Activated naive CD4-positive, alpha-beta T cell treated with anti-CD3 and anti-CD28 coated beads for 36 hours (primary cell): ENCODE results near the gene ACYP2. TPM values are rescaled to one million over a fixed set of nuclear protein-coding genes. Genes with fewer than 3 reads are reported as not detected.

Experiments
- CTCF ChIA-PET: fragments of 350-600 bp; sonication (Branson Sonifier 250); formaldehyde crosslinking; loops from one replicate; lab custom pipeline; 2021; ENCODE audit warnings: antibody characterized with exemption; lab: Charles Lee
- DNase-seq: peaks from one replicate; pipeline ENCODE4 v3.0.0-alpha.2; 2020
- H3K27ac Mint-ChIP-seq: one replicate; pipeline ENCODE4 v1.8.0; 2021; ENCODE audit warnings: mild to moderate bottlenecking, mixed read lengths
- H3K27me3 Mint-ChIP-seq: one replicate; pipeline ENCODE4 v1.8.0; 2021; ENCODE audit warnings: low read depth, mixed read lengths
- H3K36me3 Mint-ChIP-seq: one replicate; pipeline ENCODE4 v1.8.0; 2021; ENCODE audit warnings: low read depth, mixed read lengths
- H3K4me1 Mint-ChIP-seq: one replicate; pipeline ENCODE4 v1.8.0; 2021; ENCODE audit warnings: low read depth, mixed read lengths
- H3K4me3 Mint-ChIP-seq: one replicate; pipeline ENCODE4 v1.8.0; 2021; ENCODE audit warnings: mild to moderate bottlenecking, moderate library complexity, mixed read lengths
- H3K9me3 Mint-ChIP-seq: one replicate; pipeline ENCODE4 v1.8.0; 2021; ENCODE audit warnings: mixed read lengths
- intact Hi-C: fragments of 100-400 bp; cut with micrococcal nuclease; formaldehyde crosslinking; loops from one replicate; pipeline ENCODE4 v1.15.1; 2023
- total RNA-seq, 2 experiments: library from RNA; stranded (reverse); gene quantifications; one replicate each; pipeline ENCODE4 v1.2.3, GENCODE V29; 2021

ACYP2 gene
- total RNA-seq, 2 experiments from 2014 or later = 6.8 to 7.3 TPM

DNA sequence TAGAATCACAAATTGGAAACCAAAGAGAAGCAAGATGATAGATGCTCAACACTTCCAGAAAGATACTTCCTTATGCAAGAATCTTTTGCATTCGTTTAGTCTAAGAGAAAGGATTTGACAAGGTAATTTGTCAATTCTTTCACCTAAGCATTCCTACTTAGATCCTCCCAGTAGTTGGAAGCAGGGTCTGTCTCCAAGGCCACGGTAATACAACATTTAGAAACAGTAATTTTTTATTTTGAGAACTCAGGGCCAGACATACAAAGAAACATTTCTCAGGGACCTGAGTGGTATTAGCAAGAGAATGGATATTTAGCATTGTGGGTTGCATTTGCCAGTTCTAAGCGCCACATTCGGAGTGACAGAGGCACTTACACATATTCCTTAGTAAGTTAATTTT lies 68.6 kb downstream of the ACYP2 start:
- Mint-ChIP-seq H3K4me1 (no peaks in the 10 kb centered on the region), H3K9me3 (no peaks in the 10 kb centered on the region), H3K36me3 (peaks cover 4% of the 10 kb centered on the region), H3K27ac (no peak overlapping the region), H3K4me3 (no peak overlapping the region), H3K27me3 (no peaks in the 10 kb centered on the region)
- intact Hi-C loops = no loop called here
- CTCF ChIA-PET = no interaction called here
- no peak for DNase-seq

GRCh38 chr2:54185105-54185504 lies 69.7 kb downstream of the ACYP2 start:
- intact Hi-C loops = no loop called here
- CTCF ChIA-PET = interaction anchor here (0.5 kb wide), 1 partner anchor 134 kb away, joined by 3 read pairs; no protein-coding TSS in a partner anchor
- peaks cover 4% of the 10 kb centered on the region for H3K36me3 Mint-ChIP-seq
- no peak overlapping the region for H3K27ac Mint-ChIP-seq
- H3K9me3 Mint-ChIP-seq = no peaks in the 10 kb centered on the region
- H3K27me3 Mint-ChIP-seq = no peaks in the 10 kb centered on the region
- H3K4me1 Mint-ChIP-seq = no peaks in the 10 kb centered on the region
- no peak overlapping the region for H3K4me3 Mint-ChIP-seq
- DNase-seq = no peak

DNA sequence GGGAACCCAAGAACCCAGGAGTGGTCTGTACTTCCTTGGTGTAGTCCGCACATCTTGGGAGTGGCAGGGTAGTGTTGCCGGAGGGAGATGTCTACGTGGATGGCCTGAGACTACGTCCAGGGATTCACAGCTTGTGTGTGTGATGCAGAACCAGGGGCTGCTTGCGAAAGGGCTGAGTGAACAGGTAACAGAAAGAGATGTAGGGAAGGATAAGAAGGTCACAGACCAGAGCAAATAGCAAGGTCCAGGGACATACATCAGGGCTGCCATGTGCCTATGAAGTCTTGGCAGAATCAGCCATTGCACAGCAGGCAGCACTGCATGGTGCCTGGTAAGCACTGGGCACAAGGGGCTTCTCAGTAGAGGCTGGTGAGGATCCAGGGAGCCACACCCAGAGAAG lies 71.9 kb downstream of the ACYP2 start:
- CTCF ChIA-PET = no interaction called here
- Mint-ChIP-seq H3K4me3 (no peak overlapping the region), H3K36me3 (peaks cover 4% of the 10 kb centered on the region), H3K4me1 (no peaks in the 10 kb centered on the region), H3K9me3 (no peaks in the 10 kb centered on the region), H3K27me3 (no peaks in the 10 kb centered on the region), H3K27ac (no peak overlapping the region)
- intact Hi-C loops = no loop called here
- no peak for DNase-seq

GRCh38 chr2:54189539-54189938 lies 74.1 kb downstream of the ACYP2 start:
- Mint-ChIP-seq H3K27me3 (no peaks in the 10 kb centered on the region), H3K4me1 (no peaks in the 10 kb centered on the region), H3K4me3 (no peak overlapping the region), H3K27ac (no peak overlapping the region), H3K9me3 (no peaks in the 10 kb centered on the region), H3K36me3 (peaks cover 4% of the 10 kb centered on the region)
- intact Hi-C loops = no loop called here
- no peak for DNase-seq
- CTCF ChIA-PET = no interaction called here

- Mint-ChIP-seq H3K4me1 (no peaks in the 10 kb centered on the region), H3K36me3 (peaks cover 4% of the 10 kb centered on the region), H3K9me3 (no peaks in the 10 kb centered on the region), H3K4me3 (no peak overlapping the region), H3K27ac (no peak overlapping the region), H3K27me3 (no peaks in the 10 kb centered on the region)
- CTCF ChIA-PET = no interaction called here
- DNase-seq = no peak
- intact Hi-C loops = loop anchor here (5.0 kb wide), 1 partner anchor 886 kb away; no protein-coding TSS in a partner anchor
Measured at GRCh38 chr2:54191361-54192135, 76.1 kb downstream of the ACYP2 start.

GRCh38 chr2:54194761-54195750 lies 79.6 kb downstream of the ACYP2 start:
- Mint-ChIP-seq H3K36me3 (peaks cover 2% of the 10 kb centered on the region), H3K27me3 (no peaks in the 10 kb centered on the region), H3K4me1 (no peaks in the 10 kb centered on the region), H3K9me3 (no peaks in the 10 kb centered on the region), H3K4me3 (no peak overlapping the region), H3K27ac (no peak overlapping the region)
- DNase-seq = no peak
- CTCF ChIA-PET = interaction anchor here (0.6 kb wide), 2 partner anchors 17 to 28 kb away, joined by 3 to 5 read pairs; no protein-coding TSS in a partner anchor
- intact Hi-C loops = loop anchor here (5.0 kb wide), 1 partner anchor 882 kb away; no protein-coding TSS in a partner anchor

- CTCF ChIA-PET = no interaction called here
- Mint-ChIP-seq H3K36me3 (peaks cover 2% of the 10 kb centered on the region), H3K4me3 (no peak overlapping the region), H3K4me1 (no peaks in the 10 kb centered on the region), H3K9me3 (no peaks in the 10 kb centered on the region), H3K27me3 (no peaks in the 10 kb centered on the region), H3K27ac (no peak overlapping the region)
- intact Hi-C loops = no loop called here
- no peak for DNase-seq
Measured at GRCh38 chr2:54196646-54197045, 81.2 kb downstream of the ACYP2 start.

DNA sequence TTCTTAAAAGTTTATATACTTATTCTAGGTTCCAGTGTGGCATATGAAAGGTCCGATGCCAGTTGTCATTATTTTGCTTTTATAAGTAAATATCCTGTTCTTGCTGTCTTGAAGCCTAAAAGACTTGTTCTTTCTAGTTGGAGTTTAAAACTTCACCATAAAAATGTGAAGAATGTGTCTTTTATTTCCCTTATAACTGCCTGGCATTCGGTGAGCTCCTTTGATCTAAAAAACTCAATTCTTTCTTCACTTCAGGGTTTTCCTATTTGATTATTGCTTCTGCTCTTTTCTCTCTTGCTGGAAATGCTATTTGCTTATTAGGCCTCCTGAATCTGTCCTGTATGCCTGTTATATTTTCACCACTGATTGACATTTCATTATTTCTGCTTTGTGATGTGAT lies 89.1 kb downstream of the ACYP2 start:
- H3K27me3 Mint-ChIP-seq = no peaks in the 10 kb centered on the region
- H3K27ac Mint-ChIP-seq = no peak overlapping the region
- peaks cover 3% of the 10 kb centered on the region for H3K4me1 Mint-ChIP-seq
- no peak for DNase-seq
- H3K36me3 Mint-ChIP-seq = no peaks in the 10 kb centered on the region
- H3K9me3 Mint-ChIP-seq = no peaks in the 10 kb centered on the region
- CTCF ChIA-PET = interaction anchor here (0.5 kb wide), 1 partner anchor 287 kb away, joined by 5 read pairs; no protein-coding TSS in a partner anchor
- intact Hi-C loops = no loop called here
- H3K4me3 Mint-ChIP-seq = no peak overlapping the region

GRCh38 chr2:54206596-54206995 lies 91.2 kb downstream of the ACYP2 start:
- Mint-ChIP-seq H3K27ac (no peak overlapping the region), H3K4me1 (peaks cover 3% of the 10 kb centered on the region), H3K4me3 (no peak overlapping the region), H3K27me3 (no peaks in the 10 kb centered on the region), H3K36me3 (no peaks in the 10 kb centered on the region), H3K9me3 (no peaks in the 10 kb centered on the region)
- intact Hi-C loops = loop anchor here (1.0 to 5.0 kb wide), 5 partner anchors 126 to 496 kb away; partner anchors contain the start of gene SPTBN1
- DNase-seq = no peak
- CTCF ChIA-PET = interaction anchor here (1.0 kb wide), 1 partner anchor 150 kb away, joined by 4 read pairs; no protein-coding TSS in a partner anchor

GRCh38 chr2:54207666-54208195 lies 92.3 kb downstream of the ACYP2 start:
- Mint-ChIP-seq H3K27ac (no peak overlapping the region), H3K9me3 (no peaks in the 10 kb centered on the region), H3K4me1 (peaks cover 3% of the 10 kb centered on the region), H3K36me3 (no peaks in the 10 kb centered on the region), H3K27me3 (no peaks in the 10 kb centered on the region), H3K4me3 (no peak overlapping the region)
- DNase-seq = no peak
- CTCF ChIA-PET = interaction anchor here (0.6 kb wide), 2 partner anchors 217 to 543 kb away, joined by 3 to 5 read pairs; no protein-coding TSS in a partner anchor
- intact Hi-C loops = loop anchor here (5.0 kb wide), 4 partner anchors 125 to 495 kb away; partner anchors contain the start of gene SPTBN1

DNA sequence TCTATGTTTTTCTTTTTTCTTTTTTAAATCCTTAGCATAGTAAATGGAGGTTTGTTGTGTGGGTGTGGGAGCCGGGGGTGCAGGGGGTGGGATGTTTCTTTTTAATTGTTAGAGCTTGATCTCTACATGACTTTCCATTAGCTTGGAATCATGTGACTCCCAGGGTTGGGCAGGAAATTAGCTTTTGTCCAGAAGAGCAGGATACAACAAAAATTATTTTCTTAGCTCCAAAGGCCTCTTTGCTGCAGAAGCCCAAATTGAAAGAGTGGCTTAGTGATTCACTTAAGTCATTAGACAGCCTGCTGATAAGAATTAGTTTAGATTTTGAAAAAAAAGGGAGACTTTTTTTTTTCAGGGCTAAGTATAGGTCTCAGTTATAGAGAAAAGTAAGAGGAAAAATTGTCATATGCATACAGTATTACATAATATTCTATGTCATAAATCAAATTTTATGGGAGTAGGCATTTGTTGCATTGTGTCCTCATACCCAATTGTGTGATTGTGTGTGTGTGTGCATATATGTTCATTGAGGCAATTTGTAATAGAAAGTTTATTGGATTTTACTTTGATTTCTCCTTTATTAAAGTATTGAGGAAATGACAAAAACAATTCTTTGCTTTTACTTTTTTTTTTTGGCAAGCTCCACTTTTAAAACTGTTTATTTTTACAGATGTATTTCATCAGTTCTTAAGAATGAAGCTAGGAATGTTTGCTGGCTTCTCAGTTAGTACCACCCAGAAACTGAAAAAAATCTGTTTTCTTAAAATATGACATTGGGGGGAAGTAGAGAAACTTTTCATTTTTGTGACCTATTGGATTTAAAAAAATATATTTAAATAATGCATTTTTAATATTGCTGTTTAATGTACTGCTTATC lies 93.2 kb downstream of the ACYP2 start:
- CTCF ChIA-PET = interaction anchor here (0.6 kb wide), 2 partner anchors 216 to 542 kb away, joined by 3 to 5 read pairs; no protein-coding TSS in a partner anchor
- intact Hi-C loops = loop anchor here (5.0 kb wide), 4 partner anchors 124 to 494 kb away; partner anchors contain the start of gene SPTBN1
- DNase-seq = no peak
- Mint-ChIP-seq H3K4me3 (no peak overlapping the region), H3K36me3 (no peaks in the 10 kb centered on the region), H3K9me3 (no peaks in the 10 kb centered on the region), H3K27me3 (no peaks in the 10 kb centered on the region), H3K27ac (no peak overlapping the region), H3K4me1 (peaks cover 3% of the 10 kb centered on the region)
